GM19023 (cell line): Measurements from ENCODE around the gene FN3K.

Source experiments
- ATAC-seq: cut with Tn5 transposase; IDR thresholded peaks from one replicate; pipeline ENCODE4 v1.9.1; 2021; ENCODE audit warnings: mild to moderate bottlenecking, moderate library complexity; ENCODE audit not compliant: unreplicated experiment

Gene FN3K

GRCh38 chr17:82703036-82703745 lies 32.2 kb upstream of the FN3K start:
- no peak for ATAC-seq

GRCh38 chr17:82703935-82704865 lies 31.2 kb upstream of the FN3K start:
- no peak for ATAC-seq

- no peak for ATAC-seq
These were observed 30.5 kb upstream of the FN3K start for GRCh38 chr17:82704886-82705285.

GRCh38 chr17:82705756-82706155 lies 29.7 kb upstream of the FN3K start:
- no peak for ATAC-seq

GRCh38 chr17:82709024-82709675 lies 26.3 kb upstream of the FN3K start:
- ATAC-seq = no peak

- no peak for ATAC-seq
These were observed 25.5 kb upstream of the FN3K start for GRCh38 chr17:82709676-82710498.

- no peak for ATAC-seq
These were observed 24.7 kb upstream of the FN3K start for GRCh38 chr17:82710499-82711232.

GRCh38 chr17:82713071-82713723 lies 22.2 kb upstream of the FN3K start:
- no peak for ATAC-seq

GRCh38 chr17:82716203-82717010 lies 19.0 kb upstream of the FN3K start, which contains the start of gene FN3KRP:
FN3KRP (plus strand) TSS chr17:82716706; CDS start chr17:82716756, 50 bp downstream.
- no peak for ATAC-seq

GRCh38 chr17:82718986-82719685 lies 16.3 kb upstream of the FN3K start:
- no peak for ATAC-seq

GRCh38 chr17:82720204-82720603 lies 15.2 kb upstream of the FN3K start:
- ATAC-seq = no peak

GRCh38 chr17:82722341-82723013 lies 12.9 kb upstream of the FN3K start:
- ATAC-seq = no peak

- no peak for ATAC-seq
These were observed 12.1 kb upstream of the FN3K start for GRCh38 chr17:82723169-82723807.

- no peak for ATAC-seq
These were observed 9.0 kb upstream of the FN3K start for GRCh38 chr17:82726427-82726826.

- ATAC-seq = no peak
These were observed 5.7 kb upstream of the FN3K start for GRCh38 chr17:82729479-82730260.

GRCh38 chr17:82732118-82732743 lies 3.2 kb upstream of the FN3K start:
- ATAC-seq = no peak
